Stimulated activated CD8-positive, alpha-beta memory T cell treated with anti-CD3 and anti-CD28 coated beads, Interleukin-7, amount 100 ng/mL, for 4 hours (primary cell): ENCODE data around the gene ATXN1.
A peak's percentile ranks its signal among the peaks of the same experiment; 100 is the strongest.
"Not testable (repeated sequence)": the region's sequence is repeated elsewhere in the genome, so short reads cannot be mapped to it uniquely, and the experiment has no call there.

Experiments used
- DNase-seq, 2 donors: peaks; one replicate each; pipeline ENCODE4 v3.0.0-alpha.2; 2020; ENCODE audit warnings: low read depth in 2 of 2

The ATXN1 gene

DNA sequence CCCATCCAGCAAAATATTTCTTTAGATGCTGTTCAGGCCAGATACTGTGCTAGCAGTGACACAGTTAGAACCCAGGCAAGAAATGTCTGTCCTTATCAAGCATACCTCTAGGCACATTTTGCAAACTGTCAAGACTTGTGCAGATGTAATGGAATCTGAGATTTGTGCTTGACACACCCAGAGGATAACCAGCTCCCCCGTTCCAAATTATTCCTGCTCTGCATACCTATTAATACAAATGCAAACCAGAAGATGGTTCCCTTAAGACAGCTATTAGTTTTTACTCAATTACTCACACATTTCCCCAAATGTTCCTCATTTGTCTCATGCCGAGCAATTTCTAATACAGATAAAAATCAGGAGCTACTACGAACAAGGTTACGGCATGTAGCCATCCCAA lies 40.4 kb downstream of the ATXN1 start:
- no peak for DNase-seq

DNA sequence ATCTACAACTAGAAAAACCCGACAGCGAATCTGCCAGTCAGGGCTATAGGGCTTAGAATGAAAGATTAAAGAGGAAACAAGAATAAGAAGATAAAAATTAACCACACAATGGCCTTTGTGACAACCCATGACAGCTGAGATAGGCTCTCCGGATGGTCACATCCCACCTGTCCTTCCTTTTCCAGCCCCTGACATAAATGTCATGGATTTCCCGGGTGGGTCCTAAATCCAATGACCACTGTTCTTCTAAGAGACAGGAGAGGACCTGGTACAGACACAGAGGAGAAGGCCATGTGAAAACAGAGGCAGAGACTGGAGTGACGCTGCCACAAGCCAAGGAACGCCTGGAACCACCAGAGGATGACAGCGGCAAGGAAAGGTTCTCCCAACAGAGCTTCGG lies 41.8 kb downstream of the ATXN1 start:
- no peak for DNase-seq

DNA sequence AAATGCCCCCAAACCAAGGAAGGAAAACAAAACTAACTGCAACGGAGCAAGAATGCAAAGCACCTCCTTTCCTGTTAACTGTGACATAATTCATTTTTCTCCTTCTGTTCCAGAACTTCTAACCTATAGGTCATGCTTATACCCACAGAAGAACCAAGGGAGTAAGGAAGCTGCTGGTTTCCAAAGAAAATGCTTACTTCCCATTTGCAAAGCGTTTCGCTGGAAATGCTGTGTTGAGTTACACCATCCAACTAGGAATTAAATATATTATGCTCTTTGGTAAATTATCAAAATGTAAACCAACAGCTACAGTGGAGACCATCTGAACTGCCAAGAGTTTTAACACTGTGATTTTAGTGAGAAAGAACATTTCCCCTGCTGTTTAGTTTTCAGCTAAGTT lies 42.9 kb downstream of the ATXN1 start:
- DNase-seq = no peak

DNA sequence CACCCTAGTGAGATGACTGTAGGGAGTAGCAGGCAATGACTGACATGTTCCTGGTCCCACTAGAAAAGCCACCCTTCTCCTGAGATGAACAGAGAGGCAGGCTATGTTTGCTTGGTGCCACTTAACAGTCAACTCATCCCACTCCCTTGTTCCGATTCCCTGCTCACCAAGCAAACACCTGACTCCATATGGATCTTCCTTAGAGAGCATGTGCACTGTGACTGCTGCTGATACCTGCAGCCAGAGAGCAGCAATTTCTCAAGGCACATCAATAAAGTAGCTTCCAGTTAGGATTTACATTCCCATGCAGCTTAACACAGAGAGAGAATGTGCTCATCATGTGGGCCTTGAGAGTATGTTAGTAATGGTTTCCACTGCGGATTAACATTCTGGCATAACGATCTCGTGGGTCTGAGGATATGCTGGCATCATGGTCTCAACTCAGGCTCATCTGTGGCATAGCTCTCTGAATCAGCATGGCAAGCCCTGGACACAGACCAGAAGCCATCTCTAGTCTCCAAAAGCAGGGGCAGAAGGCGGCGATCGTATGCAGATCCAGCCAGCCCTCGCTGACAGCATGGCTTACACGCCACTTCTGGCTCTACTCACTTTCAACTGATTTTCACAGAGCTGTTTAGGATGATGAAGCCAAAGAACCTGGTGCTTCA lies 43.9 kb downstream of the ATXN1 start:
- DNase-seq = no peak

DNA sequence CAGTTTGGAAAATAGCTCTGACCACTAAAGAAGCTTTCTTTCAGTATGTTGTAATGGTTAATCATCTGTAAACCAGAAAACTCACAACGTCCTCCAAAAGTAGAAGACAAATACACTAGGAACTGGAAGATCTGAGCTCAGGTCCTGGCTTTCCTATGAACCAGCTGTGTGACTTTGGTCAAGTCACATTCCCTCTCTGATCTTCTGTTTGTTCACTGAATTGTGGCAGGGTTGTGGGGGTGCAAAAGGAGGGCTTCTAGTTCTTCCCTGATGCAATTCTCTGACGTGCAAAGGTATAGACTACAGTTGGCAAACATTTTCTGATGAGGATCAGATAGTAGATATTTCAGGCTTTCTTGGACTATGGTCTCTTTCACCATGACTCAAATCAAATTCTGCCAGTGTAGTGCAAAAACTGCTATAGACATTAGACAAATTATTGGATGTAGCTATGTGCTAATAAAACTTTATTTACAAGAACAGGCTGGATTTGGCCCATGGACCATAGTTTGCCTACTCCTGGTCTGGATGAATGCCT lies 44.9 kb downstream of the ATXN1 start:
- no peak for DNase-seq

DNA sequence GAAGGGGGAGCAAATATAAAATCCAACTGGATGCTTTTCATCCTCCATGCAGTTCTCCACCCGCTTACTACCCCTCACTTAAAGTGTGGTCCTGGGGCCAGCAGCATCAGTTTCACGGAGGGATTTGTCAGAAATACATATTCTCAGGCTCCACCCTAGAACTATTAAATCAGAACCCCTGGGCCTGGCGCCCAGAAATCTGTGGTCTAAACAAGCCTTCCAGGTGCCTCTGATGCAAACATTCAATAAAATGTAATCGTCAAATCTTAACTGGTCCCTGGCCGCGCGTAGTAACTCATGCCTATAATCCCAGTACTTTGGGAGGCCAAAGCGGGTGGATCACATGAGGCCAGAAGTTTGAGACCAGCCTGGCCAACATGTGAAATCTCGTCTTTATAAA lies 47.7 kb downstream of the ATXN1 start:
- no peak for DNase-seq

DNA sequence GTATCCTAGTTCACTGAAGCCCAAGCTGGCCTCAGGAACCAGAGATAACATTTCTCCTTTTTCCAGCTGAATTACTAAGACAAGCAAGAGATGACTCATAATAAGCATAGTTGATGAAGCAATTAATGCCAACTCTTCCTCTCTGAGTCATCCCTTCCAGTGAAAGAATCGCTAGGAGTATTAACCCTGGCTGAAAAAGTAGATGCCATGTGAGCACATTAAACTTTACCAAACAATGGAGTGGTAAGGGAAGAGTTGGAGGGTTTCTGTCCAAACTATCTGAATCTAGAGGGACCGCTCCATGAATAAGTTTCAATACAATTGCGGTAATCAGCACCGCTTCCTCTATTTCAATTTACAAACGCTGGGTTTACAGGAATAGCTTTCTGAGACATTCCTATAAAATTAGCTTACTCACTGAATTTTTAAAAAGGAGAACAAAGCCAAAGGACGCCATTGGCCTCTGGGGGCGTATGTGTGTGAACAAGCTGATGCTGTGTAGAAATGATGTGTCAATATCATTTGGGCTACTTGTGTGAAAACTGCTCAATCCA lies 48.3 kb downstream of the ATXN1 start:
- DNase-seq = no peak

DNA sequence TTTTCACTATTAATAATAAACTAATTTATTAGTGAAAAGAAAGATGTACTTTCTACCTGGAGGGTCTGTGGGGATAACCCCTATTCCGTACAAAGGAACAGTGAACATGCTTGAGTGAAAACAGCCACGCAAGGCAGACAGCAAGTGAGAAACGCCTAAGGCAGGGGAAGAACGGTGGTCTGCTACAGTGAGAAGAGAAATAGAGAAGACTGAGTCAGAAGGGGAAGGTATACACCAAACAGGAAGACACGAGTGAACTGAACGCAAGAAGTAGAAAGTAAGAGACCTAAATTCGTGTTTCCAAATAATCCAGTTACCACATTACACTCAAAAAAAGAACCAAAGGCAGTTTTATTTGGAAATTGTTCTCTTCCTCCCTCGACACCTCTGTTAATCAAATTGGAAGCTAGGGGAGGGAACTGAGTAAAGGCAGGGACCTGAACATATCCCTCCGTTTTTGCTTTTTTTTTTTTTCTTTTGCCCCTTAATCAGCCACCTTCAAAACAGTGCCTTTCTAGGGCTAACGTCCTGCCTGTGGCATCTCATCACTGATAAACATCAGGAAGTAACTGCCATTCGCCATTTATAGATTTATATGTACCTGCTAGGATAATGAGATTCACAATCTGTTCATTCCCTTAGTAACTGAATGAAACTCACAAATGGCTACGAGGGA lies 48.9 kb downstream of the ATXN1 start:
- DNase-seq = no peak

DNA sequence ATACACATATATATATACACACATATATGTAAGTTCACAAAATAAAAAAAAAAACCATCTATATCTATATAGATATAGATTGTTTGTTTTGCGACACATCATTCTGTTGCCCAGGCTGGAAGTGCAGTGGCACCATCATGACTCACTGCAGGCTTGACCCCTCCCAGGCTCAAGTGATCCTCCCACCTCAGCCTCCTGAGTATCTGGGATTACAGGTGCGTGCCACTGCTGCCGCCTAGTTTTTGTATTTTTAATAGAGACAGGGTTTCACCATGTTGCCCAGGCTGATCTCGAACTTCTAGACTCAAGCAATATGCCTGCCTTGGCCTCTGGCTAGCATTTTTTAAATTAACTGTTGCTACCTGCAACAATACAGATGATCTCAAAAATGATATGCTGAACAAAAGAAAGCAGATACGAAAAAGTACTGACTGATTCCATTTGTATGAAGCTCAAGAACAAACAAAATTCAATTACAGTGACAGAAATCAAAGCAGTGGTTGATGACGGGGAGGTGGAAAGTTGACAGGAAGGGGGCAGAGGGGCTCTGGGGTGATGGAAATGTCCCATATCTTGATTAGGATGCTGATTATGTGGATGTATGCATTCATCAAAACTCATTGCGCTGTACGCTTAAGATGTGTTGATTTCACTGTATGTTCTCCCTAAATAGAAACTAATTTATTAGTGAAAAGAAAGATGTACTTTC lies 49.6 kb downstream of the ATXN1 start:
- DNase-seq = peak; percentile 38 to 46

DNA sequence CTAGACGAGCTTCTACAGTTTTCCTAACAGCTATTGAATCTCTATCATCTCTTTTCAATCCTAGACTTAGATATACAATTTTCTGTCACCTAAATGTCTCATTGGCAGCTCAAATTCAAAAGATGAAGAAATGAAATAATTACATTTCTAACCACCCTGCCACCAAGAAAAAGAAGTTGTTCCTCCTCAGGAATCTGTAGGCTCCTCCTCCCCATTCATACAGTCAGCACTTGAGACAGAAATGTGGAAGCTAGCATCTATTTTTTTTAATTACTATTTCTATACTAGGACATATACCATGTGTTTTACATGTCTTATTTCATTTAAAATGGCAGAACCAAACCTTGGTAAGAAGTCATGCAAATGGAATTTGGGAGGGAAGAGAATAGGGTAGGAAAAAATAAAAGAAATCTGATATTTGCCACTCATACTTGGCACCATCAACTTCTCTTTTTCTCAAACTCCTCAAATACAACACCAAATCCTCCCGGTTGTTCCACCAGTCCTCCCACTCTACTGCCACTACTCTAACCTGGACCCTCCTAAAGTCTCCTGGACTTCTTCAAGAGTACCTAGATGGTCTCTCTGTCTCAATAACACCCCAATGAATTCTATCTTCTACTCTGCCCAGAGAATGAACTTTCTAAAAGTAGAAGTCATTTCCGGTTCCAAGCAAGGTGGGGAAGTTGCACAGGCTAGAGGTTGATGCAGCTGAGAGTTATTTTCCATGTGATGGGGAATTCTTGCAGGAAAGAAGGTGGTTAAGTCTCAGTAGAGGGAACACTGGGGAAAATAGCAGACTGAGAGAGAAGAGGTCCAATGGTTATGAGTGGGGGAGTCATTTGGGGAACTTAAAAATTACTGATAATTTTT lies 54.1 kb downstream of the ATXN1 start:
- DNase-seq = no peak

DNA sequence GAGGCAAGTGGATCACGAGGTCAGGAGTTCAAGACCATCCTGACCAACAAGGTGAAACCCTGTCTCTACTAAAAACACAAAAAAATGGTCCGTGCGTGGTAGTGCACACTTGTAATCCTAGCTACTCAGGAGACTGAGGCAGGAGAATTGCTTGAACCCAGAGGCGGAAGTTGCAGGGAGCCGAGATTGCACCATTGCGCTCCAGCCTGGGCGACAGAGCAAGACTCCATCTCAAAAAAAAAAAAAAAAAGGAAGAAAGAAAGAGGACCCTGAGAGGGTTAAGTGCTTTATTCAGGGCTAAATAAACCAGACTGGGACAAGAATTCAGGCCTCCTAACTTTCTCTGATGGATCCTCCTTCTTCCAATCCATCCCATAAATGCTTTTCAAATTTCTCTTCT lies 54.8 kb downstream of the ATXN1 start:
- DNase-seq = not testable (repeated sequence)

DNA sequence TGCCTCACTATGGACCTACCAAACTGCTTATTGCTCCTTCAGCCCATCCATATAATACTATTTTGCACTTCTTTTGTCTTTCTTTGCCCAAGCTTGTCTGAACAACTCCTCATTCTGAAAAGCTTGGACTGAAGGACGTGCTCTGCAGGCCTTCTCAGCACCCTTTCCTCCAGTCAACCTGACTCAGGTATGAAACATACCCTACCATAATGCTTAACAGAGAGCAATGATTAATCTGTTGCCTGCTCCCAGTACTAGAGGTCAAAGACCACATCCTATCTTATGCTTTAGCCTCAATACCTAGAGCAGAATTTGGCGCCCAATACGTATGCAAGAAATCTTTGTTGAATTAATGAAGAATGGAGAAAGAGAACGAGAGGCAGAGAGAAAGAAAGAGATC lies 55.2 kb downstream of the ATXN1 start:
- DNase-seq = no peak

DNA sequence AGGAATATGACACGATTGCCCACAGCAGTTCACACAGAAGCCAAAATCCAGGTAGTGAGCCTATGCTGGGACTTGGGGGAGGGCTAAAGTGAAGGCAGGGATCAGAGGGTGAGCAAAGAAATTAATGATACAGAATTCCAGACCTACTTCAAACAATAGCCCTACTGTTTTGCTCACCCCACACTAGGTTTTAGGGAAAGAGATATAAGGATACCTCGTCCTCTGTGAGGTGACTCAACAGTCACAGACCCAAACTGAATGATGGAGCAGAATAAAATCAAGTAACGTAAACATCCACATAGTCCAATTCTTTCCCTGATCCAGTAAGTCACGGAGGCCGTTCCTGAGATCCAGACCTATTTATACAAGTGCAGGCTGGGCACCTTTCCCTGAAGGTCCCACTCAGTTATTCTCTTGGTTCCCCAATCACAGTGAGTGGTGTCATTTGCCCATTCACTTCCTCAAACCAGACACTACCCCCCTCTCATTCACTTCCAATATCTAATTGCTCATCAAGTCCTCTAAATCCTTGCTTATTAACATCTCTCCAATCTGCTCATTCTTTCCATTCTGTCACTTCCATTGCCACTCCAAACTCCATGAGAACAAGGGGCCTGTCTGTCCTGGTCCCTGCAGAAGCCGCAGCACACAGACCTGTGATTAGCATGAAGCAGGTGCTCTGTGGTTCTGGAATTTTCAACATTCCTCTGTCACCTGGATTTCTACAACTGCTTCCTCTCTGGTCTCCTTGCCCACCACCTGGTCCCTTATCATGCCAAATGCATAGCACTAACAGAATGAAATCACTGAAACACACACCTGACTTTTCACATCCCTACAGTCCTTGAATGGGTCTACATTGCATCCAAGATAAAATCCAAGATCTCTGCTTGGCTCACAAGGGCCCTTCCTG lies 55.9 kb downstream of the ATXN1 start:
- no peak for DNase-seq

DNA sequence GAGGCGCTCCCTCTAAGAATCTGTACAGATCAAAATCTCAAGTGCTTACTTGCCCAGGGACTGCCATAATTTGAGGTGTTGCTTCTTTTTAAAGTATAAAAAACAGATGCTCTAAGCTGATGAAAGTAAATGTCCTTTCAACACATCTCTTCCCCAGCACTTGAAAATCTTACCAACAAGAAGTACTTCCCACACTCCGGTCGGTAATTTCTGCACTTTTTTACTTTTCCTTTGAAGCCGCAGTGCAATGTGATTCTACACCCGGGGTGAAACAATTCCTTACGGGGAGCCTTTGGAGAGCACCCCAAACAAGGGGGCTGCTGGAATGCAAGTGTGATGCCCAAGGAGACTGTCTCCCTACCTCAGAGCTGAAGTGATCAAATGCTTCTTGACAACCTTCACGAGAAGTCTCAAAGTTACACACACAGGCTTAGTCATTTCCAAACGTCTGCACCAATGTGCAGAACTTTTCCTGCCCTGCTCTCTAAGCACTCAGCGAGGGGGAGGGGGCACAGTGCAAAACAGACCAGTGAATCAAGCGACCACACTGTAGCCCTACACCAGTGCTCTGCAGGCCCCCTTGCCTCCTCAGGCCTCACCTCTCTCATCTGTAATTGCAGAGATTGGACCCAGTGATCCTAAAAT lies 56.7 kb downstream of the ATXN1 start:
- DNase-seq = no peak

DNA sequence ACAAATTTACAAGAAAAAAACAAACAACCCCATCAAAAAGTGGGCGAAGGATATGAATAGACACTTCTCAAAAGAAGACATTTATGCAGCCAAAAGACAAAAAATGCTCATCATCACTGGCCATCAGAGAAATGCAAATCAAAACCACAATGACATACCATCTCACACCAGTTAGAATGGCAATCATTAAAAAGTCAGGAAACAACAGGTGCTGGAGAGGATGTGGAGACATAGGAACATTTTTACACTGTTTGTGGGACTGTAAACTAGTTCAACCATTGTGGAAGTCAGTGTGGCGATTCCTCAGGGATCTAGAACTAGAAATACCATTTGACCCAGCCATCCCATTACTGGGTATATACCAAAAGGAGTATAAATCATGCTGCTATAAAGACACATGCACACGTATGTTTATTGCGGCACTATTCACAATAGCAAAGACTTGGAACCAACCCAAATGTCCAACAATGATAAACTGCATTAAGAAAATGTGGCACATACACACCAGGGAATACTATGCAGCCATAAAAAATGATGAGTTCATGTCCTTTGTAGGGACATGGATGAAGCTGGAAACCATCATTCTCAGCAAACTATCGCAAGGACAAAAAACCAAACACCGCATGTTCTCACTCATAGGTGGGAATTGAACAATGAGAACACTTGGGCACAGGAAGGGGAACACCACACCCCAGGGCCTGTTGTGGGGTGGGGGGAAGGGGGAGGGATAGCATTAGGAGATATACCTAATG lies 58.5 kb downstream of the ATXN1 start:
- DNase-seq = not testable (repeated sequence)

DNA sequence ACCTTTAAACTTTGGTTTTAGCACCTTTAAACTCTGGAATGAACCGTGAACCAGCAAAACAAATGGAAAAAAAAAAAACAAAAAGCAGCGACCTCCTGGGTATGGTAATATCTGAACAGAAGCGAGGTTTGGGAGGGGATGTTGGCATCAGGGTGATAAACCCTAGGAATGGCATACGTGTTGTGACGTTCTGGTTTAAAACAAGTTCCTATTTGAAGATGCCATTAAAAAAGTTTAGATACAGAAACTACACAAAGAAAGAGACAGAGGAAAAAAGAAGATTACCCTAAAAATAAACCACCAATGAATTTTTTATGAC lies 60.4 kb downstream of the ATXN1 start:
- no peak for DNase-seq

DNA sequence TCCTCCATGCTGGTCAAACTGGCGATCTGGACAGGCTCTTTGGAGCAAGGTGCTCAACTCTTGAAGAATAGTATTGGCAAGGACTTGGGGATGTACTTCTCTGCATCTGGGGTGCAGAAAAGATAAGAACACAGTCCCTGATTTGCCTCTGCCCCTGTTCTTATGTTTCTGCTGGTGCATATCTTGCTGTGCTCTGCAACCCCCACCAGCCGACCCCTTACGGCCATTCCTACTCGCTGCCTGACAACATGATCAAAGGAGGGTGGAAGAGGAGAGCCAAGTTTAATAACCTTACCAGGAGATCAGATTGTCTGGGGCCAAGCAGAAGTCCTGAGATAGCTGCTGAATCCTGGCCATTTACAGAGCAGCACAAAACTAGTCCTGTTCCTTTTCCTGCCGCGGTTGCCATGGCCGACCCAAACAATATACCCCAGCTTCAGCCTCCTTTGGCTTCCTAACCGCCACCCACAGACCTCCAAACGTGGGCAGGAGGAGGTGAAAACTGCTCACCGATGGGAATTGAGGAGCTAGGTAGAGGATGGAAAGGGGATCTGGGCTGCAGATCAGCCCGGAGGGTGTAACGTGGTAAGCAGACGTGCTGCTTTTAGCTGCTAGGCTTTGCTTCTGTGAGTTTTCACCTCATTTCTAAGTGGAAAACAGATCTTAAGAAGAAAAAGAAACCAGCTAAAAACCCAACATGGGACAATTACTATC lies 60.9 kb downstream of the ATXN1 start:
- DNase-seq = no peak

DNA sequence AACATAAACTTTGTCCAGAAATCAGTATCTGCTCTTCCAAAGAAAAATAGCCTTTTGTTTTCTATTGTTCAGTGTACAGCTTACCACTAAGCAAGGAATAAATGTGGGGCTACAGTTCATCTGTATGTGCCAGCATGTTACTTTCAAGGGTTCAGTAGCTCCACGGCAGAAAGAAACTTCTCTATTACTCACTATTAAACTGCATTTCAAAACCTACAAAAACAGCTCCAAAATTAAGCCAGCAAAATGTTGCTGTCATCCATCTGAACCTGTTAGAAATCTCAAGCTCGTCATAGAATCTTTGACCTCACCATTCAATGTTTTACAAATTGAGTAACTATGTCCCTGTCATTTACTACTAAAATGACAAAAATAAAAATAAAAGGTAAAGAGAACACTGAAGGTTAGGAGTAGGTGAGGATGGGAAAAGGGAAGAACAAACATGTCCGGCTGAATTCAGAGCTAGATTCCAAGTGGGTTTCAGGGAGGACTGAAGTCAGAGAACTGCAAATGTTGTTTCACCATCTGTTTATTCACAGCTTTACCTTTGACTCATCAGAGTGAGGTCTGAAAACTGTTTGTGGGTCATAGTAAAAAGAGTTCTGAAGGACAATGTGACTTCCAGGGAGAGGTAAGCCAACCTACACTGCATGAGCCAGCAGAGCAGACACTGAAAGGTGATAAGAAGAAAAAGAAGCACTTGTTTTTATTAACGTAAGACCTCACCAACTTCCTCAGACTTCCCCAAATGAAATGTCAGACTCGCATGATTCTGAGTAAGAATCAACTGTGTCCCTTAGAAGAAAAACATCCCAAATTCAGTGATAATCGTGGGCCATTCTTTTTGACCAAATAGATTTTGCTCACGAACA lies 62.0 kb downstream of the ATXN1 start:
- DNase-seq = no peak
